Measurements from ENCODE around the gene LRP8. TPM values are rescaled to one million over a fixed set of nuclear protein-coding genes. Genes with fewer than 3 reads are reported as not detected.

LRP8 gene
- polyA plus RNA-seq, 1 donor (not counting 4 experiments of a cell fraction or from before 2014, with no cell fraction given): 31.0 TPM

GRCh38 chr1:53274541-53275185 lies 53.2 kb downstream of the LRP8 start:
- peaks cover 11 to 31% of the 10 kb centered on the region in 2 experiments for H3K36me3 ChIP-seq (ENCODE audit: control insufficient read depth in 2 of 2, extremely low read depth in 1 of 2, insufficient read depth in 2 of 2, low read length in 2 of 2)
- H3K27me3 ChIP-seq (ENCODE audit: control insufficient read depth, extremely low read depth, insufficient read depth, low read length): no peaks in the 10 kb centered on the region
- H3K9ac ChIP-seq (ENCODE audit: control insufficient read depth, extremely low read depth, insufficient read depth, low read length): no peak overlapping the region
- dilution Hi-C loops (cut with MboI; ENCODE audit: extremely low pct_ligation_motif_present, low sequenced_read_pairs): no loop called here
- H3K9me1 ChIP-seq (ENCODE audit: control insufficient read depth, extremely low read depth, insufficient read depth, low read length): peaks cover 6% of the 10 kb centered on the region
- TF ChIP-seq EZH2 (IDR thresholded peaks at IDR 0.05; ENCODE audit: low read length) (no peak), CTCF (optimal IDR thresholded peaks at IDR 0.05 in 1 of 3, IDR thresholded peaks at IDR 0.05 in 1 of 3, conservative IDR thresholded peaks at IDR 0.05 in 1 of 3; ENCODE audit: extremely low read depth in 1 of 3, insufficient read depth in 2 of 3, low read length in 3 of 3) (no peak)
- no peak overlapping the region for H3K4me3 ChIP-seq (ENCODE audit: control insufficient read depth in 2 of 3, extremely low read depth in 1 of 3, insufficient read depth in 2 of 3, low read depth in 1 of 3, low read length in 3 of 3)
- H3K4me1 ChIP-seq (ENCODE audit: control insufficient read depth, extremely low read depth, insufficient read depth, low read length): peaks cover 24% of the 10 kb centered on the region
- no peak overlapping the region for H3K4me2 ChIP-seq (ENCODE audit: control insufficient read depth, extremely low read depth, insufficient read depth, low read depth, low read length)
- H2AFZ ChIP-seq (ENCODE audit: control insufficient read depth, low read length): no peak overlapping the region
- no peaks in the 10 kb centered on the region for H3K9me3 ChIP-seq (ENCODE audit: control insufficient read depth, low read depth, low read length)
- no peaks in the 10 kb centered on the region for H4K20me1 ChIP-seq (ENCODE audit: control insufficient read depth, extremely low read depth, insufficient read depth, low read length)
- no peak for FAIRE-seq
- no peak overlapping the region for H3K27ac ChIP-seq (ENCODE audit: control insufficient read depth, insufficient read depth, low read length)
- H3K79me2 ChIP-seq (ENCODE audit: control insufficient read depth, insufficient read depth, low read length): no peaks in the 10 kb centered on the region
- no peak for DNase-seq (ENCODE audit: low read depth, low spot score)

- no peak overlapping the region for H3K4me3 ChIP-seq (ENCODE audit: control insufficient read depth in 2 of 3, extremely low read depth in 1 of 3, insufficient read depth in 2 of 3, low read depth in 1 of 3, low read length in 3 of 3)
- no peaks in the 10 kb centered on the region for H4K20me1 ChIP-seq (ENCODE audit: control insufficient read depth, extremely low read depth, insufficient read depth, low read length)
- FAIRE-seq (no peak), DNase-seq (ENCODE audit: low read depth, low spot score) (no peak)
- H3K9me3 ChIP-seq (ENCODE audit: control insufficient read depth, low read depth, low read length): no peaks in the 10 kb centered on the region
- no peak for TF ChIP-seq EZH2 (IDR thresholded peaks at IDR 0.05; ENCODE audit: low read length)
- no peak for TF ChIP-seq CTCF (optimal IDR thresholded peaks at IDR 0.05 in 1 of 3, IDR thresholded peaks at IDR 0.05 in 1 of 3, conservative IDR thresholded peaks at IDR 0.05 in 1 of 3; ENCODE audit: extremely low read depth in 1 of 3, insufficient read depth in 2 of 3, low read length in 3 of 3)
- H3K36me3 ChIP-seq (ENCODE audit: control insufficient read depth in 2 of 2, extremely low read depth in 1 of 2, insufficient read depth in 2 of 2, low read length in 2 of 2): peaks cover 11 to 31% of the 10 kb centered on the region in 2 experiments
- H3K9ac ChIP-seq (ENCODE audit: control insufficient read depth, extremely low read depth, insufficient read depth, low read length): no peak overlapping the region
- peak overlapping the region; percentile 63 for H3K4me2 ChIP-seq (ENCODE audit: control insufficient read depth, extremely low read depth, insufficient read depth, low read depth, low read length)
- peaks cover 6% of the 10 kb centered on the region for H3K9me1 ChIP-seq (ENCODE audit: control insufficient read depth, extremely low read depth, insufficient read depth, low read length)
- H3K79me2 ChIP-seq (ENCODE audit: control insufficient read depth, insufficient read depth, low read length): no peaks in the 10 kb centered on the region
- peak overlapping the region; percentile 22 for H3K27ac ChIP-seq (ENCODE audit: control insufficient read depth, insufficient read depth, low read length)
- dilution Hi-C loops (cut with MboI; ENCODE audit: extremely low pct_ligation_motif_present, low sequenced_read_pairs): no loop called here
- H3K27me3 ChIP-seq (ENCODE audit: control insufficient read depth, extremely low read depth, insufficient read depth, low read length): no peaks in the 10 kb centered on the region
- H2AFZ ChIP-seq (ENCODE audit: control insufficient read depth, low read length): no peak overlapping the region
- H3K4me1 ChIP-seq (ENCODE audit: control insufficient read depth, extremely low read depth, insufficient read depth, low read length): peaks cover 24% of the 10 kb centered on the region
Observed at GRCh38 chr1:53274026-53274425, 53.8 kb downstream of the LRP8 start.
